ENCODE results near the gene ELOVL1.

Gene ELOVL1

GRCh38 chr1:43321331-43321891 is 46.4 kb downstream of the ELOVL1 start:
- H3K4me3 ChIP-seq (replicated peaks; ENCODE audit: insufficient read depth, low read length): no peak overlapping the region
- no peak for TF ChIP-seq CTCF (IDR thresholded peaks at IDR 0.05; ENCODE audit: insufficient read depth, low read length)
- TF ChIP-seq GABPA (IDR thresholded peaks at IDR 0.05; ENCODE audit: low read depth): no peak
- TF ChIP-seq SPI1 (IDR thresholded peaks at IDR 0.05; ENCODE audit: borderline replicate concordance, low read depth): no peak
- no peak for TF ChIP-seq REST (IDR thresholded peaks at IDR 0.05; ENCODE audit: insufficient replicate concordance, low read depth)
- TF ChIP-seq POLR2AphosphoS5 (IDR thresholded peaks at IDR 0.05; ENCODE audit: low read depth): no peak
- no peak for DNase-seq (ENCODE audit: low read depth in 1 of 2, low spot score in 1 of 2)

GRCh38 chr1:43319766-43320165 is 48.0 kb downstream of the ELOVL1 start:
- no peak for DNase-seq (ENCODE audit: low read depth in 1 of 2, low spot score in 1 of 2)
- no peak overlapping the region for H3K4me3 ChIP-seq (replicated peaks; ENCODE audit: insufficient read depth, low read length)
- H3K27me3 ChIP-seq (ENCODE audit: insufficient read depth, poor library complexity, severe bottlenecking): no peaks in the 10 kb centered on the region
- no peak for TF ChIP-seq CTCF (IDR thresholded peaks at IDR 0.05; ENCODE audit: insufficient read depth, low read length)
- TF ChIP-seq SPI1 (IDR thresholded peaks at IDR 0.05; ENCODE audit: borderline replicate concordance, low read depth): no peak
- no peak for TF ChIP-seq REST (IDR thresholded peaks at IDR 0.05; ENCODE audit: insufficient replicate concordance, low read depth)
- no peak for TF ChIP-seq GABPA (IDR thresholded peaks at IDR 0.05; ENCODE audit: low read depth)
- no peak for TF ChIP-seq POLR2AphosphoS5 (IDR thresholded peaks at IDR 0.05; ENCODE audit: low read depth)
- no peak overlapping the region for H3K27ac ChIP-seq (replicated peaks)

More at GRCh38 chr1:43321331-43321891, 46.4 kb downstream of the ELOVL1 start:
- no peaks in the 10 kb centered on the region for H3K27me3 ChIP-seq (ENCODE audit: insufficient read depth, poor library complexity, severe bottlenecking)
- no peak overlapping the region for H3K27ac ChIP-seq (replicated peaks)

- Histone ChIP-seq H3K27ac (replicated peaks) (no peak overlapping the region), H3K27me3 (ENCODE audit: insufficient read depth, poor library complexity, severe bottlenecking) (no peaks in the 10 kb centered on the region), H3K4me3 (replicated peaks; ENCODE audit: insufficient read depth, low read length) (no peak overlapping the region)
- DNase-seq (ENCODE audit: low read depth in 1 of 2, low spot score in 1 of 2): no peak
- TF ChIP-seq GABPA (IDR thresholded peaks at IDR 0.05; ENCODE audit: low read depth) (no peak), SPI1 (IDR thresholded peaks at IDR 0.05; ENCODE audit: borderline replicate concordance, low read depth) (no peak), POLR2AphosphoS5 (IDR thresholded peaks at IDR 0.05; ENCODE audit: low read depth) (no peak), CTCF (IDR thresholded peaks at IDR 0.05; ENCODE audit: insufficient read depth, low read length) (no peak), REST (IDR thresholded peaks at IDR 0.05; ENCODE audit: insufficient replicate concordance, low read depth) (no peak)
Measured at GRCh38 chr1:43319288-43319687, 48.5 kb downstream of the ELOVL1 start.
